ENCODE data around the gene GTPBP3. TPM values are rescaled to one million over a fixed set of nuclear protein-coding genes. Genes with fewer than 3 reads are reported as not detected.
A peak's percentile ranks its signal among the peaks of the same experiment; 100 is the strongest.

Gene GTPBP3
- total and polyA plus RNA-seq, 2 experiments from 2014 or later = 7.9 to 14.8 TPM

- Histone ChIP-seq H3K27me3 (replicated peaks; ENCODE audit: insufficient read depth) (no peaks in the 10 kb centered on the region; the same call in 1 of the 2 replicates), H3K9ac (no peak overlapping the region), H3K36me3 (ENCODE audit: low read depth) (no peaks in the 10 kb centered on the region), H3K9me3 (ENCODE audit: low read depth) (no peaks in the 10 kb centered on the region), H3K4me1 (ENCODE audit: insufficient read depth) (peaks cover 5% of the 10 kb centered on the region; the same call in 1 of the 2 replicates), H3K4me2 (ENCODE audit: unreplicated experiment) (no peak overlapping the region), H2AFZ (no peak overlapping the region), H3K4me3 (no peak overlapping the region), H3K27ac (no peak overlapping the region), H3K9me2 (ENCODE audit: insufficient read depth) (no peaks in the 10 kb centered on the region), H3F3A (ENCODE audit: insufficient read depth) (peaks cover 8% of the 10 kb centered on the region; the same call in 1 of the 2 replicates), H4K20me1 (ENCODE audit: insufficient read depth) (no peaks in the 10 kb centered on the region), H3K79me2 (ENCODE audit: insufficient read depth) (no peaks in the 10 kb centered on the region)
- in situ Hi-C loops (cut with MboI) = loop anchor here (10.0 kb wide), 1 partner anchor 81 kb away; the partner anchor contains the start of genes ABHD8, DDA1 and MRPL34
- peak; percentile 66 for DNase-seq
- TF ChIP-seq EZH2 (IDR thresholded peaks at IDR 0.05; ENCODE audit: insufficient read depth, poor library complexity, severe bottlenecking) = no peak
- no peak for TF ChIP-seq EZH2phosphoT487 (IDR thresholded peaks at IDR 0.05; ENCODE audit: insufficient read depth, low read depth)
- 36 to 38% methylated on average over 20 of the region's 20 CpGs for WGBS, 2 experiments (ENCODE audit: low coverage in 1 of 2, low lambda C conversion rate in 2 of 2, missing lambda C conversion rate in 2 of 2)
These were observed 48.7 kb downstream of the GTPBP3 start for GRCh38 chr19:17385878-17386611.

- TF ChIP-seq EZH2 (IDR thresholded peaks at IDR 0.05; ENCODE audit: insufficient read depth, poor library complexity, severe bottlenecking) (no peak), EZH2phosphoT487 (IDR thresholded peaks at IDR 0.05; ENCODE audit: insufficient read depth, low read depth) (no peak)
- no peak overlapping the region for H3K4me2 ChIP-seq (ENCODE audit: unreplicated experiment)
- H3F3A ChIP-seq (ENCODE audit: insufficient read depth) = peaks cover 8% of the 10 kb centered on the region; the same call in 1 of the 2 replicates
- no peak for DNase-seq
- H3K4me1 ChIP-seq (ENCODE audit: insufficient read depth) = no peaks in the 10 kb centered on the region
- H3K27ac ChIP-seq = no peak overlapping the region
- H3K9me3 ChIP-seq (ENCODE audit: low read depth) = no peaks in the 10 kb centered on the region
- H3K27me3 ChIP-seq (replicated peaks; ENCODE audit: insufficient read depth) = no peaks in the 10 kb centered on the region; the same call in 1 of the 2 replicates
- no peaks in the 10 kb centered on the region for H3K79me2 ChIP-seq (ENCODE audit: insufficient read depth)
- 2 to 7% methylated on average over 1 of the region's 1 CpG for WGBS, 2 experiments (ENCODE audit: low coverage in 1 of 2, low lambda C conversion rate in 2 of 2, missing lambda C conversion rate in 2 of 2)
- in situ Hi-C loops (cut with MboI) = loop anchor here (10.0 kb wide), 1 partner anchor 84 kb away; the partner anchor contains the start of genes ABHD8, DDA1 and MRPL34
- no peak overlapping the region for H3K4me3 ChIP-seq
- H3K9me2 ChIP-seq (ENCODE audit: insufficient read depth) = no peaks in the 10 kb centered on the region
- H3K36me3 ChIP-seq (ENCODE audit: low read depth) = no peaks in the 10 kb centered on the region
- H3K9ac ChIP-seq = no peak overlapping the region
- no peaks in the 10 kb centered on the region for H4K20me1 ChIP-seq (ENCODE audit: insufficient read depth)
- no peak overlapping the region for H2AFZ ChIP-seq
These were observed 51.9 kb downstream of the GTPBP3 start for GRCh38 chr19:17389288-17389687.

GRCh38 chr19:17389957-17390664 is 52.8 kb downstream of the GTPBP3 start:
- H3K27me3 ChIP-seq (replicated peaks; ENCODE audit: insufficient read depth) = no peaks in the 10 kb centered on the region; the same call in 1 of the 2 replicates
- TF ChIP-seq EZH2 (IDR thresholded peaks at IDR 0.05; ENCODE audit: insufficient read depth, poor library complexity, severe bottlenecking) (no peak), EZH2phosphoT487 (IDR thresholded peaks at IDR 0.05; ENCODE audit: insufficient read depth, low read depth) (no peak)
- H3K4me1 ChIP-seq (ENCODE audit: insufficient read depth) = no peaks in the 10 kb centered on the region
- DNase-seq = no peak
- H3K27ac ChIP-seq = no peak overlapping the region
- H3K79me2 ChIP-seq (ENCODE audit: insufficient read depth) = no peaks in the 10 kb centered on the region
- H3K9ac ChIP-seq = no peak overlapping the region
- H2AFZ ChIP-seq = peak overlapping the region; percentile 96
- peak overlapping the region; percentile 81 for H3K4me3 ChIP-seq
- no peaks in the 10 kb centered on the region for H3K9me3 ChIP-seq (ENCODE audit: low read depth)
- no peaks in the 10 kb centered on the region for H3K9me2 ChIP-seq (ENCODE audit: insufficient read depth)
- peaks cover 8% of the 10 kb centered on the region; the same call in 1 of the 2 replicates for H3F3A ChIP-seq (ENCODE audit: insufficient read depth)
- peak overlapping the region; percentile 77 for H3K4me2 ChIP-seq (ENCODE audit: unreplicated experiment)
- in situ Hi-C loops (cut with MboI) = loop anchor here (10.0 kb wide), 1 partner anchor 85 kb away; the partner anchor contains the start of genes ABHD8, DDA1 and MRPL34
- H3K36me3 ChIP-seq (ENCODE audit: low read depth) = no peaks in the 10 kb centered on the region
- no peaks in the 10 kb centered on the region for H4K20me1 ChIP-seq (ENCODE audit: insufficient read depth)
- WGBS, 2 experiments (ENCODE audit: low coverage in 1 of 2, low lambda C conversion rate in 2 of 2, missing lambda C conversion rate in 2 of 2) = 13 to 32% methylated on average over 9 to 29 of the region's 37 CpGs

GRCh38 chr19:17390665-17391370 is 53.5 kb downstream of the GTPBP3 start:
- WGBS, 2 experiments (ENCODE audit: low coverage in 1 of 2, low lambda C conversion rate in 2 of 2, missing lambda C conversion rate in 2 of 2) = 2 to 6% methylated on average over 17 to 47 of the region's 50 CpGs
- Histone ChIP-seq H3K9me3 (ENCODE audit: low read depth) (no peaks in the 10 kb centered on the region), H3K4me1 (ENCODE audit: insufficient read depth) (no peaks in the 10 kb centered on the region), H3K9me2 (ENCODE audit: insufficient read depth) (no peaks in the 10 kb centered on the region), H3K27me3 (replicated peaks; ENCODE audit: insufficient read depth) (no peaks in the 10 kb centered on the region; the same call in 1 of the 2 replicates), H3K36me3 (ENCODE audit: low read depth) (no peaks in the 10 kb centered on the region), H3K27ac (no peak overlapping the region), H3K4me3 (peak overlapping the region; percentile 81), H3K4me2 (ENCODE audit: unreplicated experiment) (peak overlapping the region; percentile 81), H4K20me1 (ENCODE audit: insufficient read depth) (no peaks in the 10 kb centered on the region), H3F3A (ENCODE audit: insufficient read depth) (peaks cover 8% of the 10 kb centered on the region; the same call in 1 of the 2 replicates), H2AFZ (peak overlapping the region; percentile 96), H3K79me2 (ENCODE audit: insufficient read depth) (no peaks in the 10 kb centered on the region), H3K9ac (peak overlapping the region; percentile 55)
- in situ Hi-C loops (cut with MboI) = no loop called here
- peak; percentile 96 for DNase-seq
- TF ChIP-seq EZH2phosphoT487 (IDR thresholded peaks at IDR 0.05; ENCODE audit: insufficient read depth, low read depth) (no peak), EZH2 (IDR thresholded peaks at IDR 0.05; ENCODE audit: insufficient read depth, poor library complexity, severe bottlenecking) (no peak)

Measured in GM23248 (cell line).